ENCODE data around the gene TMC4.

TMC4 gene

DNA sequence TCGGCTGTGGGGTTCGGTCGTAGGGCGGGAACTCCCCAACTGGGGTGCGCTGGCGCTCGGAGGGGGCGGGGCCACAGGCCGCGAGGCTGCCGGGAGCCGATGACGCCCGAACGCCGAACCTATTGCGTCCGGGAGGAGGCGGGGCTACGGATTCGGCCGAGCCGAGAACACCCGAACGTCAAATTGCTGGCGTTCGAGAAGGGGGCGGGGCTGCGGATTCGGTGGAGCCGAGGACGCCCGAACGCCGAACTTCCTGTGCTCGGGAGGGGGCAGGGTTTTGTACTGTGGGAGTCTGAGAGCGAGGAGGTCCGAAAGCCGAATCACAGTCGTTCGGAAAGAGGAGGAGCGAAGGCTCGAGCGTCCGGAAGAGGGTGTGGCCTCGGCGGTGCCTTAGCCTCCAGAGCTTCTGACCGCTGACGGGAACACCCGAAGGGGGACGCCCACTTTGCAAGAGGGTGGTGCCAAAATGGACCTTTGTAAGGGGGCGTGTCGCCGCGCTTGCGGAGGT is 17.6 kb upstream of the TMC4 start:
- Histone ChIP-seq H3K4me1 (peaks cover 4 to 24% (median 19%) of the 10 kb centered on the region in 4 donors), H3K27ac (peak overlapping the region; percentile 92 to 97), H3K27me3 (no peaks in the 10 kb centered on the region), H3K9me3 (no peaks in the 10 kb centered on the region), H3K36me3 (peaks cover 8 to 34% (median 11%) of the 10 kb centered on the region in 3 donors), H3K4me3 (peak overlapping the region; percentile 71 to 82)
- intact Hi-C loops (cut with DNase I; ENCODE audit: low total_unique reads) = no loop called here
- TF ChIP-seq, protein P1, sequence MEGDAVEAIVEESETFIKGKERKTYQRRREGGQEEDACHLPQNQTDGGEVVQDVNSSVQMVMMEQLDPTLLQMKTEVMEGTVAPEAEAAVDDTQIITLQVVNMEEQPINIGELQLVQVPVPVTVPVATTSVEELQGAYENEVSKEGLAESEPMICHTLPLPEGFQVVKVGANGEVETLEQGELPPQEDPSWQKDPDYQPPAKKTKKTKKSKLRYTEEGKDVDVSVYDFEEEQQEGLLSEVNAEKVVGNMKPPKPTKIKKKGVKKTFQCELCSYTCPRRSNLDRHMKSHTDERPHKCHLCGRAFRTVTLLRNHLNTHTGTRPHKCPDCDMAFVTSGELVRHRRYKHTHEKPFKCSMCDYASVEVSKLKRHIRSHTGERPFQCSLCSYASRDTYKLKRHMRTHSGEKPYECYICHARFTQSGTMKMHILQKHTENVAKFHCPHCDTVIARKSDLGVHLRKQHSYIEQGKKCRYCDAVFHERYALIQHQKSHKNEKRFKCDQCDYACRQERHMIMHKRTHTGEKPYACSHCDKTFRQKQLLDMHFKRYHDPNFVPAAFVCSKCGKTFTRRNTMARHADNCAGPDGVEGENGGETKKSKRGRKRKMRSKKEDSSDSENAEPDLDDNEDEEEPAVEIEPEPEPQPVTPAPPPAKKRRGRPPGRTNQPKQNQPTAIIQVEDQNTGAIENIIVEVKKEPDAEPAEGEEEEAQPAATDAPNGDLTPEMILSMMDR (IDR thresholded peaks at IDR 0.05) = no peak
- peak; percentile 99 to 100 for DNase-seq

DNA sequence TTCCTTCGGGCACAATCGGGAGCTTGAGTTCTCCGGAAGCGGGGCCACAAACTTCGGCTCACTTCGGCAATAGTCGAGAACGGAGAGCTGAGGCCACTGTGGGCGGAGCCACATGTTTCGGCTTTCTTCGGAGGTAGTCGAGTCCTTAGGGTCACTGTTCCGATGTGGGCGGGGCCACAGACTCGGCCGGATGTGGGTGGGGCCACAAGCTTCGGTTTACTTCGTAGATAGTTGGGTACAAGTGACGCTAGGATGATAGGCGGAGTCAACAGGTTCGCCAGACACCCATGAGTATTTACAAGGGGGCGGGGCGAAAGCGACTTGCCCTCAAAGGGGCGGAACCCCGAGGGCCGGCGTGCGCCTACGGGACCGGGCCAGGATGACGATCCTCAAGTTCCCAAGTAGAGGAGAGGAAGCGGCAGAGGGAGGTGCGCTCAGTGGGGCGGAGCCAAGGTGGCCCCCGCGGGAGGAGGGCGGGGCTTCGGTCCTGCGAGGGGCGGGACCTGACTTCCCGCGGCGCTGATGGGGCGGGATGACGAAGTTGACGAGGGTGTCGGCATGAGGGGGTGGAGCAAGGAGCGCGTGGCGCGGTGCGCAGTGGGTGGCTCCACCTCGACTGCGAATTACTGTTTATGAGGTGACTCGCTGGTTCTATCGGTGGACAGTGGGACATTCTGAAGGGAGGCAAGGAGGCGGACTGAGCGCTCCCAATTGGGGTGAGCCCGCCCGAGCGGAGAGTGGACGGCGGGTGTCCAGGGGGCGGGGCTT is 17.0 kb upstream of the TMC4 start:
- DNase-seq = peak; percentile 100
- intact Hi-C loops (cut with DNase I; ENCODE audit: low total_unique reads) = no loop called here
- H3K27me3 ChIP-seq = no peaks in the 10 kb centered on the region

DNA sequence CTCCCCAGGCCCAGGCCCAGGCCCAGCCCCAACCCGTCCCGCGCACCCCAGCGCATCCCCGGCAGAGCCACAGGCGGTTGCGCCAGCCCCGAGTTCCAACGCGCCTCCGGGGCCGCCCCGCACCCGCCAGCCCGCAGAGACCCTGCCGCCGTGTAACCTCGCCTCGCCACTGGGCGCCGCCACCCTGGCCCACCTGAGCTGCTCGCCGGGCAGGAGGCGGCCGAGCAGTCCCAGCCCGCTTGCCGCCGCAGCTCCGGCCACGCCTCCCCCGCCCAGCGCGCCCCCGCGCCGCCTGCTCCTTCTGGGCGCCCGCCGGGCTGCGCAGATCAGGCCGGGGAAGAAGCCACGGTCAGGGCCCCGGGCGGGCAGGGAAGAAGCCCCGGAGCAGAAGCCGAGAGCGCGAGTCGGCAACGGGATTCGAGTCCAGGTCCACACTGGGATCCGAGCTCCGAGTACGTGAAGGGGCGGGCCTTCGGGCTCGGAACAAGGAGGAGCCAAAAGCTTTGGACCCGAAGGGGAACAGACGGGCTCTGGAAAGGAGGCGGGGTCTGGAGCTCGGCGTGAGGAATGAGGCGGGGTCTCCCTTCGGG is 16.3 kb upstream of the TMC4 start, which contains the start of gene MBOAT7:
TSS of gene MBOAT7 (minus strand) at position 436 of the 590 bp plus-strand sequence. CDS start 1,072 bp downstream, outside the sequence.
- TF ChIP-seq, protein P1 (IDR thresholded peaks at IDR 0.05) = peak in 1 of 2 experiments; percentile 45
- Histone ChIP-seq H3K9me3 (no peaks in the 10 kb centered on the region), H3K27me3 (no peaks in the 10 kb centered on the region), H3K36me3 (peaks cover 8 to 26% (median 11%) of the 10 kb centered on the region in 3 donors), H3K4me3 (peak within 1 kb of the TSS; percentile 71 to 82), H3K4me1 (peaks cover 4 to 24% (median 19%) of the 10 kb centered on the region in 4 donors), H3K27ac (peak within 1 kb of the TSS; percentile 92 to 97)
- intact Hi-C loops (cut with DNase I; ENCODE audit: low total_unique reads) = no loop called here
- DNase-seq = no peak

More for the DNA sequence above, 17.0 kb upstream of the TMC4 start:
- Histone ChIP-seq H3K4me1 (peaks cover 4 to 24% (median 19%) of the 10 kb centered on the region in 4 donors), H3K27ac (peak overlapping the region; percentile 92 to 97), H3K4me3 (peak overlapping the region; percentile 71 to 82), H3K36me3 (peaks cover 8 to 33% (median 11%) of the 10 kb centered on the region in 3 donors), H3K9me3 (no peaks in the 10 kb centered on the region)
- TF ChIP-seq, protein P1 (IDR thresholded peaks at IDR 0.05) = peak in 1 of 2 experiments; percentile 16

DNA sequence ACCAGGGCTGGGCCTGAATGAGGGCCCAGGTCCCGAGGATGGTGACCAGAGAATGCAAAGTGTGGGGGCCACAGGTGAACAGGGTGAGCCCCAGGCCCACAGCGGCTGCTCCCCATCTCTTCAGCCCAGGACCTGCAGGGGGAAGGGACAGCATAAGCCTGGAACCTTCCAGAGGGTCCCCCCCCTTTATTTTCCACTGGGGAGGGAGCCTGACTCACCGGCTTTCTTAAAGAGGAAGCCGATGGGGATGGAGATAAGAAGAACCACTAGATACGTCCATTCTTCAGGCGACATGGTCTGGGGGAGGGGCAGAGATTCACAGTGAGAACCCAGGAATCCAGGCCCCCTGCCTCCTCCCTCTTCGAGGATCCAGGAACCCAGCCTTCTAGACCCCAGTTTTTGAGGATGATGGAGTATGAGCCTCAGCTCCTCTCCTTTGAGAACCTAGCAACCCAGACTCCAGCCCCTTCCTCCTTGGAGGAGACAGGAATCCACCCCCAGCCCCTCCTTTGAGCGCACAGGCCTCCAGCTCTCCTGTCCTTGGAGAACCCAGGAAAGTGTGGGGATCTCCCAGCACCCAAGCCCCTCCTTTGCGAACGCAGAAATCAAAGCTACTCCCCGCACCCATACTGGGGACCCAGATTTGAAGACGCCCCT is 15.4 kb upstream of the TMC4 start:
- no peaks in the 10 kb centered on the region for H3K9me3 ChIP-seq
- peak overlapping the region; percentile 92 to 97 for H3K27ac ChIP-seq
- no peaks in the 10 kb centered on the region for H3K27me3 ChIP-seq
- intact Hi-C loops (cut with DNase I; ENCODE audit: low total_unique reads) = no loop called here
- peaks cover 4 to 24% (median 19%) of the 10 kb centered on the region in 4 donors for H3K4me1 ChIP-seq
- DNase-seq = no peak
- peak overlapping the region; percentile 71 to 82 for H3K4me3 ChIP-seq
- H3K36me3 ChIP-seq = peaks cover 5 to 26% (median 5%) of the 10 kb centered on the region in 3 donors
- TF ChIP-seq, protein P1 (IDR thresholded peaks at IDR 0.05) = no peak

DNA sequence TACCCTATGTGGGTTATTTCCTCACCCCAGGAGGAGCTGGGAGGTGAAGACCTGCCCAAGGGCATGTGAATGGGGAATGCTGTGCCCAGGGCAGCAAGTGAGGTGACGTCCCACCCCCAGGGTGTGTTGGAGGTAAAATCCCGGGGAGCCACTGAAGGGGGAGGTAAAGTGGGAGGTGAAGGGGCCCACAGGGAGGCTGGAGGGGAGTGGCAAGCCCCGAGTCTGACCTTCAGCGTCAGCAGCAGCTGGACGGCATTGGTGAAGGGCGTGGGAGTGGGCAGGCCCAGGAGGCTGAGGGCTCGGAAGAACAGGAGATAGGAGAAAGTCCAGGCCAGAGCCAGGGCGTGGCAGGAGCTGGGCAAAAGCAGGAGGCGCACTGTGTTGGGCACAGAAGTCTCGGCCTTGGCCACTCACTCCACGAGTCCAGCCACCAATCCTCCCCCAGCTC is 14.0 kb upstream of the TMC4 start:
- Histone ChIP-seq H3K4me3 (no peak overlapping the region), H3K9me3 (no peaks in the 10 kb centered on the region), H3K27me3 (no peaks in the 10 kb centered on the region), H3K4me1 (peaks cover 4 to 17% (median 15%) of the 10 kb centered on the region in 4 donors), H3K27ac (no peak overlapping the region), H3K36me3 (peaks cover 0 to 22% (median 0%) of the 10 kb centered on the region in 3 donors)
- intact Hi-C loops (cut with DNase I; ENCODE audit: low total_unique reads) = no loop called here
- TF ChIP-seq, protein P1 (IDR thresholded peaks at IDR 0.05) = no peak
- DNase-seq = no peak

Measured in tibial artery (tissue), 4 donors.